ENCODE measurements around the gene F2R. TPM values are rescaled to one million over a fixed set of nuclear protein-coding genes. Genes with fewer than 3 reads are reported as not detected.

F2R gene
- total and polyA plus RNA-seq, 2 of the 4 experiments (the other 2 are of a cell fraction): 85.7 to 147 TPM

GRCh38 chr5:76718381-76718832 lies 2.5 kb downstream of the F2R start:
- Histone ChIP-seq H3K4me3 (ENCODE audit: insufficient read depth, low read depth, low read length) (peak overlapping the region; percentile 89), H2BK20ac (ENCODE audit: low read depth, low read length) (peak overlapping the region; percentile 4; the same call in 1 of the 2 replicates), H3K4me2 (ENCODE audit: low read depth, low read length) (peak overlapping the region; percentile 89), H4K8ac (ENCODE audit: low read depth in 2 of 2, low read length in 2 of 2) (peak overlapping the region; percentile 79 to 87; a peak in 2 of 4 replicates), H3K4ac (ENCODE audit: low read depth, low read length) (peak overlapping the region; percentile 93), H3K14ac (replicated peaks; ENCODE audit: low read depth, low read length) (peak overlapping the region; percentile 93), H2BK120ac (ENCODE audit: low read depth, low read length) (peak overlapping the region; percentile 55), H3K23ac (ENCODE audit: low read depth, low read length) (peak overlapping the region; percentile 98), H3K4me1 (ENCODE audit: control insufficient read depth, insufficient read depth, low read length) (peaks cover 19% of the 10 kb centered on the region), H3K27ac (ENCODE audit: insufficient read depth, low read length) (peak overlapping the region; percentile 68), H3K18ac (ENCODE audit: low read depth, low read length) (peak overlapping the region; percentile 72), H2BK5ac (ENCODE audit: low read depth, low read length, poor library complexity, severe bottlenecking) (peak overlapping the region; percentile 90), H3K27me3 (ENCODE audit: control insufficient read depth, insufficient read depth, low read length) (no peaks in the 10 kb centered on the region), H4K5ac (ENCODE audit: low read depth, low read length) (peak overlapping the region; percentile 37; the same call in 1 of the 2 replicates), H3K56ac (ENCODE audit: extremely low read depth, insufficient read depth, low read length) (no peak overlapping the region), H2AFZ (replicated peaks; ENCODE audit: low read length, poor library complexity) (no peak overlapping the region), H2BK15ac (ENCODE audit: low read depth, low read length) (0 out of 3 replicates have a peak overlapping the region, but pooled peaks have one; percentile 93), H2AK9ac (replicated peaks; ENCODE audit: low read depth, low read length, poor library complexity) (peak overlapping the region; percentile 10), H3K9me1 (ENCODE audit: insufficient read depth, low read length) (peaks cover 26% of the 10 kb centered on the region), H4K20me1 (ENCODE audit: insufficient read depth, low read length) (peaks cover 46% of the 10 kb centered on the region), H3K36me3 (ENCODE audit: control insufficient read depth, insufficient read depth, low read length) (peaks cover 9% of the 10 kb centered on the region), H3K9me3 (ENCODE audit: control insufficient read depth, insufficient read depth, low read length) (no peaks in the 10 kb centered on the region), H3K79me1 (ENCODE audit: low read depth in 1 of 2, low read length in 2 of 2) (peaks cover 12 to 68% of the 10 kb centered on the region in 2 experiments), H3K9ac (ENCODE audit: low read depth, low read length) (peak overlapping the region; percentile 96), H2AK5ac (ENCODE audit: low read depth, low read length) (peak overlapping the region; percentile 41; the same call in 1 of the 2 replicates), H4K91ac (ENCODE audit: insufficient read depth, low read depth, low read length) (peak overlapping the region; percentile 35)
- dilution Hi-C loops (cut with HindIII; ENCODE audit: low sequenced_read_pairs, unreplicated experiment): no loop called here
- DNase-seq (peak; percentile 62), ATAC-seq (ENCODE audit: low read depth) (no peak; the same call in 1 of the 2 replicates)
- no CpG with 5 or more reads among the region's 5 CpGs for WGBS, 2 experiments (ENCODE audit: extremely low coverage in 2 of 2, insufficient read length in 1 of 2)
- in situ Hi-C loops (cut with MboI; ENCODE audit: low sequenced_read_pairs): loop anchor here (10.0 kb wide), 1 partner anchor 114 kb away; no protein-coding TSS in a partner anchor
- CTCF ChIA-PET: interaction anchor here (1.0 to 1.2 kb wide), 2 partner anchors 56 kb away, joined by 3 to 4 read pairs; no protein-coding TSS in a partner anchor
- BruUV-seq (replicated peaks): no TSS peak
- POLR2A ChIA-PET (ENCODE audit: unreplicated experiment): interaction anchor here (0.6 kb wide), 1 partner anchor 313 kb away, joined by 3 read pairs; no protein-coding TSS in a partner anchor
- TF ChIP-seq RCOR1 (IDR thresholded peaks at IDR 0.05; ENCODE audit: insufficient replicate concordance, low read length) (no peak), CEBPB (IDR thresholded peaks at IDR 0.05; ENCODE audit: low read depth, low read length) (peak; percentile 46; the same call in 1 of the 2 replicates), MAFK (IDR thresholded peaks at IDR 0.05; ENCODE audit: low read depth, low read length) (peak; percentile 70)
- intact Hi-C loops (cut with micrococcal nuclease): loop anchor here (5.0 kb wide), 5 partner anchors 76 to 314 kb away; partner anchors contain the start of genes AGGF1 and F2RL2

All from IMR-90 (cell line).